Glomerular visceral epithelial cell (primary cell): ENCODE measurements around the gene RCOR3.
"Not testable (repeated sequence)": the region's sequence is repeated elsewhere in the genome, so short reads cannot be mapped to it uniquely, and the experiment has no call there.

Experiments
- DNase-seq: peaks from one replicate; pipeline ENCODE4 v3.0.0-alpha.2; 2016; ENCODE audit errors: extremely low spot score

RCOR3 gene

GRCh38 chr1:211340622-211341507 lies 81.7 kb downstream of the RCOR3 start:
- DNase-seq = no peak

GRCh38 chr1:211341999-211342398 lies 82.8 kb downstream of the RCOR3 start:
- DNase-seq = no peak

- DNase-seq = no peak
Measured at GRCh38 chr1:211343607-211344006, 84.4 kb downstream of the RCOR3 start.

GRCh38 chr1:211344152-211344618 lies 85.0 kb downstream of the RCOR3 start:
- DNase-seq = no peak

GRCh38 chr1:211345719-211346118 lies 86.6 kb downstream of the RCOR3 start:
- no peak for DNase-seq

- DNase-seq = no peak
Measured at GRCh38 chr1:211347077-211347844, 88.1 kb downstream of the RCOR3 start.

GRCh38 chr1:211348547-211348946 lies 89.4 kb downstream of the RCOR3 start:
- no peak for DNase-seq

GRCh38 chr1:211349741-211350140 lies 90.6 kb downstream of the RCOR3 start:
- no peak for DNase-seq

GRCh38 chr1:211352055-211352454 lies 92.9 kb downstream of the RCOR3 start:
- DNase-seq = not testable (repeated sequence)

- no peak for DNase-seq
Measured at GRCh38 chr1:211352465-211352864, 93.3 kb downstream of the RCOR3 start.

- DNase-seq = peak; percentile 63
Measured at GRCh38 chr1:211352985-211353515, 93.9 kb downstream of the RCOR3 start.

GRCh38 chr1:211353562-211354212 lies 94.5 kb downstream of the RCOR3 start:
- DNase-seq = no peak

- DNase-seq = no peak
Measured at GRCh38 chr1:211355873-211356272, 96.7 kb downstream of the RCOR3 start.

GRCh38 chr1:211356723-211357407 lies 97.7 kb downstream of the RCOR3 start:
- no peak for DNase-seq

GRCh38 chr1:211358685-211359084 lies 99.5 kb downstream of the RCOR3 start:
- no peak for DNase-seq

- DNase-seq = no peak
Measured at GRCh38 chr1:211359876-211360275, 100.7 kb downstream of the RCOR3 start.

- DNase-seq = no peak
Measured at GRCh38 chr1:211361202-211361601, 102.0 kb downstream of the RCOR3 start.
